ENCODE measurements around the gene ADGRL3.

DNA sequence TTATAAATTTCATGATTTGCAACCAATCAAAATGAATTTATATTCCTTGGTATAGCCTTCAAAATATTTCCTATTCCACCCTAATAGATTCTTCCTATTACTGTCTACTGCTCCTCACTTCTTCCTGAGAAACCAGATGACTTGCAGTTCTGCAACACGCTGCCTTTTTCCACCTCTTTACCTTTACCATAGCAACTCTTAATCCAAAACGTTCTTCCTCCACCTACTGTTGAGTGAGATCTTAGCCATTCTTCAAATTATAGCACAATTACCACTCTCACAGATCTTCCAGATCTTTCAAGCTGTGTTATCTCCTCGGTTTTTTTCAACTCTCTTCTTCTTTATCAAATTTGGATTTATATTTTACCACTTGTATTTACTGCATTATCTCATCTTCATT is 289.8 kb downstream of the ADGRL3 start:
- TF ChIP-seq, protein P1, sequence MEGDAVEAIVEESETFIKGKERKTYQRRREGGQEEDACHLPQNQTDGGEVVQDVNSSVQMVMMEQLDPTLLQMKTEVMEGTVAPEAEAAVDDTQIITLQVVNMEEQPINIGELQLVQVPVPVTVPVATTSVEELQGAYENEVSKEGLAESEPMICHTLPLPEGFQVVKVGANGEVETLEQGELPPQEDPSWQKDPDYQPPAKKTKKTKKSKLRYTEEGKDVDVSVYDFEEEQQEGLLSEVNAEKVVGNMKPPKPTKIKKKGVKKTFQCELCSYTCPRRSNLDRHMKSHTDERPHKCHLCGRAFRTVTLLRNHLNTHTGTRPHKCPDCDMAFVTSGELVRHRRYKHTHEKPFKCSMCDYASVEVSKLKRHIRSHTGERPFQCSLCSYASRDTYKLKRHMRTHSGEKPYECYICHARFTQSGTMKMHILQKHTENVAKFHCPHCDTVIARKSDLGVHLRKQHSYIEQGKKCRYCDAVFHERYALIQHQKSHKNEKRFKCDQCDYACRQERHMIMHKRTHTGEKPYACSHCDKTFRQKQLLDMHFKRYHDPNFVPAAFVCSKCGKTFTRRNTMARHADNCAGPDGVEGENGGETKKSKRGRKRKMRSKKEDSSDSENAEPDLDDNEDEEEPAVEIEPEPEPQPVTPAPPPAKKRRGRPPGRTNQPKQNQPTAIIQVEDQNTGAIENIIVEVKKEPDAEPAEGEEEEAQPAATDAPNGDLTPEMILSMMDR (IDR thresholded peaks at IDR 0.05) = no peak
- TF ChIP-seq EZH2 (IDR thresholded peaks at IDR 0.05; ENCODE audit: borderline replicate concordance, insufficient read depth, low read depth, low read length, poor library complexity, severe bottlenecking) = no peak

Data from B cell (primary cell).